HG03558 (cell line): ENCODE results near the gene KRT33B.
"Not testable (repeated sequence)": the region's sequence is repeated elsewhere in the genome, so short reads cannot be mapped to it uniquely, and the experiment has no call there.

Experiments
- ATAC-seq: cut with Tn5 transposase; IDR thresholded peaks from one replicate; pipeline ENCODE4 v1.9.1; 2021; ENCODE audit warnings: moderate number of reproducible peaks; ENCODE audit not compliant: unreplicated experiment; ENCODE audit errors: extremely low read depth

The KRT33B gene

DNA sequence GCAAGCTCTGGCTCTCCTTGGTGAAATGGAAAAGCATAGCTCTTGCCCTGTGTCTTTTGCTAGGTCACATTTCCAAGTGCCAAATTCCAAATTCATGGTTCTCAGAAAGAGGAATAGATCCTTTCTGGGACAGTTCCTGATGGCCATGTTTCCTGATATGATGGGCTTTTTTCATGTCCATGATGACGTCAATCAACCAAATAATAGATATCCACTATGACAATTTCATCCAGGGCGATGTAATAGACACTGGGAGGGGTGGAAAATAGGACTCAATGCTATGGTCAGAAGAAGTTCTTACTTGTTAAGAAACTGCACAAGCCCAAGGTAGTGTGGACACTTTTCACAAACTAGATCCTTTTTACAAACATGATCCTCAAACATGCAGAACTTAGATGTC, 18.4 kb downstream of the KRT33B start:
- ATAC-seq = no peak

DNA sequence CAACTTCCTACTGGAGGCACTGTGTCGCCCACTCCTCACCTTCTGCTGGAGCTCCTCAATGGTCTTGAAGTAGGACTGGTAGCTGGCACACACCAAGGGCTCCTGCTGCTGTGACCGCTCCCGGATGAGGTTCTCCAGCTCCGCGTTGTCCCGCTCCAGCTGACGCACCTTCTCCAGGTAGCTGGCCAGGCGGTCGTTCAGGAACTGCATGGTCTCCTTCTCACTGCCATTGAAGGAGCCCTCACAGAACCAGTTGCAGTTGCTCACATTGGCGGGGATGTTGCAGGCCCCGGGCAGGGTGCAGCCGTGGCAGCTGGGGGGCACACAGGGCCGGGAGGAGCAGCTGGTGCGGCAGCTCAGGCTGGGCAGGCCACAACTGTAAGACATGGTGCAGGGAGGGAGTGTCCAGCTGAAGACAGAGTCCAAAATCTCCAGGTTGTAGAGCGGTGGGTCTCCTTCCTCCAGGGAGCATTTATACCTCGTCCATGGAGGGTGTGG, 19.2 kb downstream of the KRT33B start, which contains the start of gene KRT33A:
KRT33A (minus strand) TSS at position 448 of the 498 bp plus-strand sequence; CDS start at position 387, 61 bp downstream.
- not testable (repeated sequence) for ATAC-seq

DNA sequence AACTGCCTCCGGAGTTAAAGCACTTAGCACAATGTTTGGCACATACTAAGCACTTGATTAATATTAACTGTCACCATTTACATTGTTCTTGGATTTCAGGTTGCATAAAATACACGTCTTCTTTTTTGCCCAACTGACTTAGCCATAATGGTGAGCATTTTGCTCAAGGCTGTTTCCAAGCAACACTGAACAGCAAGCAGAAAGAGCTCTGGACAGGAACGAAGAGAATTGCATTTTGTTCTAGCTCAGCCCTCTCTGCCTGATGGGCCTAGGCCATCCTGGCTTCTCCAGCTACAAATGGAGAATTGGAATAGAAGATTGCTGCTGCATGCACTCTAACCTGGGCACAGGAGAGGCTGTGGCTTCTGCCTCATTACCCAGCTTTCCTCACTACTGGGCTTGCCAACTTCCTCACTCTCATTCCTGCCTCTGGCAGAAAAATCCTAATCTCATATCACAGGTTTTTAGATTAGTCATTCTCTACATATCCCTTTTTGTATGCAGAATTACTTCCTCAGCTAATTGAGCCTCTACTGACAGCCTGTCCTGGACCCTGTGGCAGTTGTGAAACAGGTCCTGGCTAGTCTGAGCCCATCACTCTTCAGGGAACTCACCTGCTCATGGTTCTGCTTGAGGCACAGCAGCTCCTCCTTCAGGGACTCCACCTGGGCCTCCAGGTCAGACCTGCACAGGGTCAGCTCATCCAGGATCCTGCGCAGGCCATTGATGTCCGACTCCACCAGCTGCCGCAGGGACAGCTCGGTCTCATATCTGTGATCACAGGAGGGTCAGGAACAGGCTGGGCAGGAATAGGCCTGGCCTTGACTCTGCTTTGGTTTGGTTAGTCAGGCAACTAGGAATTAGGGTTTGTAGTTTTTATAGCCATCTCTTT, 21.5 kb downstream of the KRT33B start:
- no peak for ATAC-seq

DNA sequence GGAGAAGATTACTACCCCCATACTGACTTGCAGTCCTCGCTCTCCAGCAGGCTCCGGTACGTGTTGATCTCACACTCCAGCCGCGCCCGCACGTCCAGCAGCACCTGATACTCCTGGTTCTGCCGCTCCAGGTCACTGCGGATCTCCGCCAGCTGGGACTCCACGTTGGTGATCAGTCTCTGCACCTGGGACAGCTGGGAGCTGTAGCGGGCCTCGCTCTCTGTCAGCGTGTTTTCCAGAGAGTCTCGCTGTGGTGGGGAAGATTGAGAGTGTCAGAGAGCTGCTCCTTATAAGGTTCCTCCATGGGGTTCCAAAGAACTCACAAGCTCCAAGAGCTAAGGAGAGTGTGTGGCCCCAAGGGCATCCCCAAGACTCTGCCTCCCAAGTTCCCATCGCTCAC, 23.2 kb downstream of the KRT33B start:
- ATAC-seq = not testable (repeated sequence)

DNA sequence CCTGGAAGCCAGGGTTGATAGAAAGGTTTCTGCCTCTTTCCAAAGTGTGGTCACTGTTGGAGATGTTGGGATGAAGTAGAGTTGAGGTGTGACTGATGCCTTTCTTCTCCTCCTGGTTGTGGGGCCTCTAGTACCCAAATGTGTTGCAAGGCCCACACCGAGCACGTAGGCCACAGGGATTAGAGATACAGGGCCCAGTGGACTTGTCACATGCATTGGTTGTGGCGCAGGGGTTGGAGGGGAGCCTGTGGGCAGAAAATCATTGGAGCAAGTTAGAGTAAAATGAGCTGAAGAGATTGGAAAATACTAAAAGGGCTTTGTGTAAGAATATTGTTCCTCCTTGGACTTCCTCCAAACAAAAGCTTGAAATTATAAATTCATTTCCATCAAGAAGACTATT, 23.6 kb downstream of the KRT33B start:
- no peak for ATAC-seq

DNA sequence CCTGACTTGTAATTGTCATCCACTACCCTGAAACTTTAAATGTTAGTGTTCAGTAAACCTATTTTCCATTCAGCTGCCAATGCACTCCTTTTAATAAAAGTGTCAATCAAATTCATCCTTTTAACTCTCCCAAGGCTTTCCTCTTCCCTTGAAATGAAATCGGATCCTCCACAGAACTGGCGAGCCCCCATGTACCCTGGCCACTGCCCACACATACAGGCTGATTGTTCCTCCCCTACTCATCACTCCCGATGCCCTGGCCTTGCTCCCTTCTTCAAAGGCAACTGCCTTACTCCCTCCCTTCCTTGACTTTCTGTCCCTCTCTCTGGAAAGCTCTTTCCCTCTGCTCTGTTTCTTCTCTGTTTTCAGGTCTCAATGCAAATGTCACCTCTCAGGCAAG, 26.6 kb downstream of the KRT33B start:
- ATAC-seq = no peak

DNA sequence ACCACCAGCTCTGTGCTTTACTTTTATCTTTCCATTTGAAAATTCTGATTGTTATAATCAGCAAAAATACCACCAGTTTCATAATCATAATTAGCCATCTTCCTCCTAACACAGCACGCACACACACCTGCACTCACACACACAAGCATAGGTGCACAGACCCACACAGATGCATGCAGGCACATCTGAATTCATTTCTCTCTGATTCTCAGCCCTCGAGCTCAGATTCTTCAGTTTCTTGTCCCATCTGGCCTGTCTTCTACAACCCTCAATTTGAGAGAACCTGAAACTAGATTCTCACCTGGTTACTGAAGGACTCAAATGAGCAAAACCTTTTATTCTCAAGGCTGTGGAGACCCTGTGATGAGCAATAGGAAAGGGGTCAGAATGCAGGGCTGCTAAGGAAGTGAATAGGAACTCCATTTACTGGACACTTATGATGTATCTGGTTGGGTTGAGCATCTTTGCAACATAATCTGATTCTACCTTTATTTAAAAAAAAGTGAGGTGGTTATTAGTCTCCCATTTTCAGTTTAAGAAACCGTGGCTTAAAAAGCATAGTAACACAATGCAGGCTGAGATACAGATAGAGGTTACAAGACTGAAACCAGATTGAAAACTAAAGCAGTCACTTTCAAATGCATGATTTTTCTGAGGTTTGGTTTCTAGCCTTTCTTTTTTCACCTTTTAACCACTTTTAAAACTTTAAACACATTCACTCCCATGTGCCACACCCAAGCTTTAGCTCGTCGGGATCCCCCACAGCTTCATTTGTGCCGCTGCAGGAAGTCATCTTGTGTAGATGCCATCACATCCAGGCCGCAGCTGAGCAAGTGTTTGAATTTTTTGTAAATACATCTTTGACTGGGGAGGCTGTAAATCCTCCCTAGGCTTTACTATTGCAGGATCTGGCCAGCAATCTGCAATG, 28.4 kb downstream of the KRT33B start:
- no peak for ATAC-seq

DNA sequence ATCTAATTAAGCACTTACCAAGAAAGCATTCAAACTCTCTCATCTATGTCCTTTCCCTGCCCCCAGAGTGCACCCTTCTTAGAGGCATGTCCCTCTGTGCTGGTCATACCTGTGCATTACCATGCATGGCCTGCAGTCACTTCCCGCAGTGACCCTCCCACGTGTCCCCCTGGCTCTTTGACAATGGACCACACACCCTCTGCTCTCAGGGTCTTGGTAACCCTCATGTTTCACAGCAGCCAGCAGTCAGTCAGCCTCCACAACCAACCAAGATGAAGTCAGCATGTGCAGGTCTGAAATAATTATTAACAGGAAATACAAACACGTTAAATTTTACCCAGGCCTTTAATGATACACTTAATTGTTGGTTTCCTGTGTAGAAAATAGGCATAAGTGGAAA, 29.1 kb downstream of the KRT33B start:
- ATAC-seq = no peak

DNA sequence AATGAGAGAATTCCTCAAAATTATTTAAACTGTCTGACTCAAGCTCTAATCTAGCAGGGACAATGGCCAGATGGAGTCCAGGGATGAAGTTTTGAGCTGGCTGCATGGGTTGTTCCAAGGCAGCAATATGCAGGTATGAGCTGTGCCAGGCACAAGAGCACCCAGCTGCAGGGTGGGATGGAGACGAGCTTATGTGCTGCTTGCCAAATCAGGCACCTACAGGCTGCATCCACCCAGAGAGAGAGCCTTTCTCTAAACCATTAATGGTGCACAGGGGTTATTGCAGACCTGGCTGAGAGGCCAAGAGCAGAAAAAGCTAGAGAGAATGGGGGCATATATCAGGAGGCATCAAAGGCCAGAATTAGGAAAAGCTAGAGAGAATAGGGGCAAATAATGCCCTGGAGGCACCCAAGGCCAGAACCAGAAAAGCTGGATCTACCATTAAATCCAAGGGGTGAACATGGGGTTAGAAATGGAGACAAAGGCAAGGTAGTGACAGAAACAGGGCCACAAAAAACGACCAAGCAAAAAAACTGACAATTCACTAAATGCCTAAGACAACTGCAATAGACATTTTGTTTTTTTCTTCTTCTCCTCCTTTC, 29.9 kb downstream of the KRT33B start:
- ATAC-seq = no peak

DNA sequence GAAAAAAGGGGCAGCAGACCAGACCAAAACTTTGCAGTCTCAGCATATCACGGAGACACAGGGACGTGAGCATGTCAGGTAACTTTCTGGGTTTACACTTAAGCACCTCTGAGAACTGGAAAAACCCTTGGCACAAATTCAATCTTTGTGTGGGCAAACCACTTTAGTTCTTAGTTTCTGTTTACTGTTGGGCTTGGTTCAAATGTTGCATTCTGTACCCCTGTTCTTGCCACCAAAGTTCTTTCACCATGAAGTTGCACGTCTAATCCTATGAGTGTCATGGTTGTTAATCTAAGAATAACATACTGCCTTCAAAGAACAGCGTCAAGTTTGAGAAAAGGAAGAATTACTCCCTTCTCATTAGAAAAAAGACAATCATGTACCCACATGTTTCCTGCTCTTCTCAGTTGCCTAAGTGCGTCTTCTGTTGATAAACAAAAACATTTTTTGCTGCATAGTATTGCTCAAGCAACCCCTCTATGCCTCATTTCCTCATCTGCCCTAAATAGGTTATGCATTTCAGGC, 30.6 kb downstream of the KRT33B start:
- no peak for ATAC-seq

DNA sequence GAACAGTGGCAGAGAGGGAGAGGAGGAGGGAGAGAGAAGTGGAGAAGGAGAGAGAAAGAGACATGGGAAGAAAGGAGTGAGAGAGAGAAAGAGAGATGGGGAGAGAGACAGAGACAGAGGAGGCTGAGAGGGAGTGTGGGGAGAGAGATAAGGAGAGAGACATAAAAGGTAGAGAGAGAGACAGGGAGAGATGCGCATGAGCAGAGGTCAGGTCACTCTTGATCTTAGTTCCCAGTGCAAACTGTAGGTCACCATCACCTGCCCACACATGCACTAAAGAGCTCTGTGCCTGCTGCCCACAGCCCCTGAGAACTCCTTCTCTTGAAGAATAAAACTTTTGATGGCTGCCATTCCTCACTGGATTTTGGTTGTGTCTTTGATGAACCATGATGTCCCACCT, 33.9 kb downstream of the KRT33B start:
- no peak for ATAC-seq

DNA sequence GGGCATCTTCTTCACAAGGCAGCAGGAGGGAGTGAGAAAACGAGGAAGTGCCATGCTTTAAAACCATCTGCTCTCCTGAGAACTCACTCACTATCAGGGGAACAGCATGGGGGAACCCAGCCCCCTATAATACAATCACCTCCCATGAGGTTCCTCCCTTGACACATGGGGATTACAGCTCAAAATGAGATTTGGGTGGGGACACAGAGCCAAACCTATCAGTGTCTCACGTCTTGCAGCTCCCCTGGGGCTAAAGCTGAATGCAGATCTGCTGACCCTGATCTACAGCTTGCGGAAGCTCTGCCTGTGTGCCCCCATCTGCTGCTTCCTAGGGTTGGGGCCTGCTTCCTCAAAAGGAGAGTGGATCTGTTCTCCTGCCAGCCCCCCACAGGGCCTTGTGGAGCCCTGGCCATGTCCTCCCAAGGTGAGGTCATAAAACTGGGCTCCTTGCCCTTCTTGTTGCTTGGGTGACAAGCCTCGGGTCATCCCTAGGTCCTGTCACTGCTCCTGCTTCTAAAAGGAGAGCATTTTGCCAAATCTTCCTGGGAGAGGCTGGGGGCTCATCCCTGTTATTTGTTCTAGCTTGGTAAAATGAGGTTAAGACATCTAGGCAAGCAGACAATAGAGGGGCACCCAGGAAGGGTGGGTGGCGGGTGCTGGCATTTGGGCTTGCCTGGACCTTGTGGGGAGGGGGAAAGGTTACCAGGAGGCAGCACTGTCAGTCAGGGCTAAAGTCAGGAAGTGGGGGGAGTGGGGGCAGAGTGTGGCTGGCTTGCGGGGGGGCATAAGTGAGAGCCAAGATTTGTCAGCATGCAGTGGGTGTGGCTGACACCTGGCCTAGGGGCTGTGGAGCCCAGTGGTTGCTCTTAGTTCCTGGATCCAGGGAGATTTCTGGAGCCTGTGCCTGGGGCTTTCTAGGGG, 35.0 kb downstream of the KRT33B start:
- no peak for ATAC-seq

DNA sequence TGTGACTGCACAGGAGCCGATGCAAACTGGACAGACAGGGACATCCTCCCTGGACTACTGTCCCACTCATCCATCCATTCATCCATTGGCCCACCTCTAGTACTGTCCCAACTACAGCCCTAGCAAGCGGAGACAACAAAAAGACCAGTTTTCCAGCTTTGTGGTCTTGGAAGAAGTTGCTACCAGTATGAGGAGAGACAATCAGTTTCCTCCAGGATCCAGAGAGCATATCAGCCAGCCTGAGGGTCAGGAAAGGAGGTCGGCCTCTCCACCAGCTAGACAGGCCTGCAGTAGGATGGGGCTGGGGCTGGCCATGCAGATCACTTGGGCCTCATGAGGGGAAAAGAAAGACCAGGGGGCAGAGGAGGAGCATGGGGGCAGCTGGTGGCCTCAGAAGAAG, 35.8 kb downstream of the KRT33B start:
- ATAC-seq = no peak

DNA sequence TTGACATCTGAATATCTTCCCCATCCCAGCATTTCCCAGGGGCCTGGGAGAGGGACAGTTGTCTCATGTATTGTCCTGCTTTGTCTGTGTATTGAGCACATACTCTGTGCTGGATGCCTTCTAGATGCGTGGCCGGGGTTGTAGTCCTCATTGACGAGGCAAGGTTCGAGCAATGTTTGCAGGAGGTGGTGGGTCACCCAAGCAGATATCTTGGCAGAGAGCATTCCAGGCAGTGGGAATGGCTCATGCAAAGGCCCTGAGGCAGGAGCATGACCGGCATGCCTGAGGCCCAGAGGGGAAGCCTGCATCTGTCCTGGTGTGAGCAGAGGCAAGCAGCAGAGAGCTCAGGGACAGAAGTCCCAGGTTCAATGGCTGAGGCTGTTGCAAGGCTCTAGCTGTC, 36.5 kb downstream of the KRT33B start:
- no peak for ATAC-seq

DNA sequence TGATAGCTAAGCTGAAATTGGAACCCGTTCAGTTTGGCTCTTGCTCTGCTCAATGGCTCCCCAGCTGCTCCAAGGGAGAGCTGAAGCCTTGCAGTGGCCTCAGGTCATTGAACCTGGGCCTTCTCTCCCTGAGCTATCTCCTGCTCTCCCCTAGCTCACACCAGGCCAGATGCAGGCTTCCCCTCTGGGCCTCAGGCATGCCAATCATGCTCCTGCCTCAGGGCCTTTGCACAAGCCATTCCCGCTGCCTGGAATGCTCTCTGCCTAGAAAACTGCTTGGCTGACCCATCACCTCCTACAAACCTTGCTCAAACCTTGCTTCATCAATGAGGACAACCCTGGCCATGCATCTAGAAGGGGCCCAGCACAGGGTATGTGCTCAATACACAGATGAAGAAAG, 37.4 kb downstream of the KRT33B start:
- ATAC-seq = no peak

DNA sequence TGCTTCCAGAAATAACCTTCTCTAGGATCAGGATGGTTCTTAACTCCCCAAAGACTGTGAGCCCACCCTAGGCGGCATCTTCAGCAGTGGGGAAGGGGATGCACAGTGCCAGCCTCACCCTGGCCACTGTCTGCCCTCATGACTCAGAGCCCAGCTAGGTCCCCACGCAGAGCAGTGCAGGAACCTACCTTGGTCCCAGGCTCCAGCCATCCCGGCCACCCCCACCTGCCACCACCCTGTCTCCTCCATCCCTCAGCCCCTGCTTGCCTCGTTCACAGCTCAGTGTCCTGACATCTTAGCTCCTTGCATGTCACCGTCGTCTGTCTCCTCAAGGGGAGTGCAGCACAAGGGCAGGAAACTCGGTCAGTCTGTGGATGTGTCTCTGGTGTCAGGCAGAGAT, 38.0 kb downstream of the KRT33B start:
- no peak for ATAC-seq

DNA sequence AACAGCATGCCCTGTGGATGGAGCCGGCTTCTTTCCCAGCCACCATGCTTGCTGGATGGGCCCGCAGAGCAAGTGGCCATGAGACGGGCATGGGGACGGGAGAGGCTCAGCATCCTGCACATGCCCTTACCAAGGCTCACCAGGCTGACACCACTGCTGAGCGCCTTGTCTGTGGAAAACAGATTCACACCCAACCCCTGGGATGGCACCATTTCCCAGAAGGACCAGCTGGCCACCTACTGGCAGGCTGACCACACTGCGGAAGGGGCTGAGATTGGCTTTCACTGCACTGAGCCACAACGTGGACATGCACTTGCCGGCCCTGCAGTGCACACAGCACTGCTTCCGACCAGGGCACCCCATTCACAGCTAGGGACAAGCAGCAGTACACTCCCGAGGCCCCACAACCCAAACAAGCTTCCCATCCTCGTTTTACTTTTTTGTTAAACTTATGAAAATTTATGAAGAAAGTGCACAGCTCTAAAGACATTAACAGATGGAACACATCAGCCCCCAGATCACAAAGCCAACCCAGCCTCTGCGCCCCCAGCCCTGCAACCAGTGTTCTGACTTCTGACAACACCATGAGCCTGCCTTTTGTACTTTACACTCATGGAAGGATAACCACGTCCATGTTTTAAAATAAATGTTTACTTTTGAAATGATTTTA, 40.2 kb downstream of the KRT33B start:
- no peak for ATAC-seq

DNA sequence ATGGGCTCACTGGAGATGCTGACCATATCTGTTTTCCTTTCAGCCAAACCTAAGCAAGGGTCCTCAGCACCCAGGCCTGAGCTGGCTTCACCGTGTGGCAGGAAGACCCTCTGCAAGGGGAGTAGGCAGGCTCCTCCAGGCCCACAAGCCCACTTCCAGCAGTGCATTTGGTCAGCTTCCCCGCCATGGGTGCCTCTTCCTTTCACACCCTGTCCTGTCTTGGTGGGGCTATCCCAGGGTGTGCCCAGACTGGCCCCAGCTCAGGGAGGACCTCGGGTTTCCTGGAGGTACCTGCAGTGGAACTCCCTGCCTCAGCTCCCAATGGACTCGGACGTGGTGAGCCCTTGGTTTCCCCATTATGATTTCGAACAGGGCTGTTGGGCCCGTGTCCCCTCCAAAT, 41.4 kb downstream of the KRT33B start:
- no peak for ATAC-seq
